ENCODE data around the gene ARSI.

ARSI gene

DNA sequence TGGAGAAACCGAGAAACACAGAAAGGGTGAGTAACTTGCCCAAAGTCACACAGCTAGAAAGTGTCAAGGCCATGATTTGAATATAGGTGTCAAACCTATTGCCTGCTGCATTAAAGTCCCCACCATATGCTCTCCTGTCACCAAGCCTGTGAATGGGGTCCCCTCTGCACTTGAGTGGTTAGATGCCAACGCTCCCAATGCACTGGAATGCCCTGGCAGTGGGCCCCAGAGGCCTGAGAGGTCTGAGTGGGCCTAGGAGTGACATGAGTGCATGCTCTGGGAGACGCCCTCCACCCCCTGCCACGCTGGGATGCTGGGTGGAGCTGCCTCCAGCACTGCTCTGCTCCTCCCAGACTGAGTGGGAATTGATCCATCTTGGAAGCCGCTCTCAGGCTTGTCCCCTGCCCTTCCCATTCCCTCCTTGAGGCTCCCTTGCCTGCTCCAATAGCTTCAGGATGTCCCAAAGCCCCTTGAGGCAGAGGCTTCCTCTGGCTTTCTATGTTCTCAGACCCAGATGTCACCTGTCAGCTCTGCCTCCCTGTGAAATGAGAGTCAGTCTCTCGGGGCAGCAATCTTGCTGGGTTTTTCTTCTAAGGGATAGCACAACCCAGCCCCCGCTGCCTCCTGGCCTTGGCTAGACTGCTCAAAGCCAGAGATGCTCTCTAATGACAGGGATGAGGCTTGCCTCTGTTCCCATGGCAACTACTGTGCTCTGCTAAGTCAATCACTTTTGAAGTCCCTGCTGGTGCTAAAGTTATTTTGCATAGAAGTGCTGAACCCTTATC lies 6.6 kb upstream of the ARSI start:
- in situ Hi-C loops (cut with MboI; ENCODE audit: low sequenced_read_pairs): no loop called here

DNA sequence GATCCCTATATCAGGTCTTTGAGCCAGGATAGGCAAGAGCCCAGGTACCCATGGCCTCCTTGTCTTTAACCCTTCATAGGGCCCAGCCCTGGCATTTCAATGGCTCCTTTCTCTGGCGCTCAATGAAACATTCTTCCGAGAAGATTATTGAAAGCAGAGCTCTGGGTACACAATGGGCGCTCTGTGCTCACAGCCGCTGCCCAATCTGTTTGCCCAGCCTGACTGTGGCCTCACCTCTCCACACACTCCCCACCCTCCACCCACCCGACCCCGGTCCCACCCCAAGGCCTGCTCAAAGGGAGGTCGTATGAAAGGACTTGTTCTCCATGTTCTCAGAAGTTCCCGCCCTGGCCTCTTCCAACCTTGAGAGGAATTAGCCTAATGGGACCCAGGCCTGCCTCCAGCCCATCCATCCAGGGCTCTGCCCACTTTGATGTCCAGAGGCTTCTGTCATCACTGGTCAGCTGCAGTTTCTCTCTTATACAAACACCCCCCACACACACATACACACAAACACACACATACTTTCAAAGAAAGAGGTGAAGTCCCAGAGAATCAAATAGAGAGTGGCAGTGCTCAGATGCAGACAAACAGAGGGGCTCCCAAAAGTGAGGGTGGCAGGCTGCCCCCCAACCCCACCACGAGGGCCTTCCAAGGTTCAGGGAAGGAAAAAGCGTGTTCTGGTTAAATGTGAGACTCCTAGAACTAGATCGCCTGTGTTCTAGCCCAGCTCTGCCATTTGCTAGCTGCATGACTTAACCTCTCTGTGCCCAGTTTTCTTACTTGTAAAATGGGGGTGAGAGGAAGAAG lies 5.1 kb upstream of the ARSI start:
- in situ Hi-C loops (cut with MboI; ENCODE audit: low sequenced_read_pairs): no loop called here

DNA sequence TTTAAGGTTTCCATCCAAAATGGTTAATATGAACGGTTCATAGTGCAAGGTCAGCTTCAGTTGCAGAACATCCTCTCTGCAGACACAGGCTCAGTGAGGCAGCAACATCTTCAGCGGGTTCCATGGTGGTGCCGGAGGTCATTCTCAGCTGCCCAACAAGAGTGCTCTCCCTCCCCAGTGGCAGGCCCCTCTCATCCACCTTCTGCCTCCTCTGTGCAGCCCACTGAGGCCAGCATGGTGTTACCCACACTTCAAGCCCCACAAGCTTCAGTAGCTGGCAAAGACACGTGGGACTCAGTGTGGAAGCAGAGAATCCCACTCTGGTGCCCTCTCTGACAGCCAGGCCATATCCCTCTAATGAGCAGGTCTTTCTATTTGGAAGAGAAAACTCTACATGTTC lies 4.1 kb upstream of the ARSI start:
- in situ Hi-C loops (cut with MboI; ENCODE audit: low sequenced_read_pairs): no loop called here

DNA sequence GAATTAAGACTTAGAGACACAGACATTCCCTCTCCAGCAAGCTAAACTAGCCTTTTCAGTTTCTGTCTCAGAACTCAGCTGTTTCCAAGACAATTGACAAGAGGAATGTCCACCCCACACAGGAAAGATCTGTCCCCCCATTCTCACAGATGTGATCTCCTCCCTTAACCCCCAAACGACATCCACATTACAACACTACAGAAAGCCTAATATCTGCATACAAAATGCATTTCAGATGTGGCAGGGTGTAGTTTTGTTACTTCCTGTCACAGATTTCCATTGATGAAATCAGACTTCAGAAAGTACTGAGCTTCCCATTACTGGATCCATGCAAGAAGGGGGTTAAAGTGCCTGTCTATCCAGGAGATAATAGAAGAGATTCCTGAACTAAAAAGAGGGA lies 2.9 kb upstream of the ARSI start:
- in situ Hi-C loops (cut with MboI; ENCODE audit: low sequenced_read_pairs): no loop called here

DNA sequence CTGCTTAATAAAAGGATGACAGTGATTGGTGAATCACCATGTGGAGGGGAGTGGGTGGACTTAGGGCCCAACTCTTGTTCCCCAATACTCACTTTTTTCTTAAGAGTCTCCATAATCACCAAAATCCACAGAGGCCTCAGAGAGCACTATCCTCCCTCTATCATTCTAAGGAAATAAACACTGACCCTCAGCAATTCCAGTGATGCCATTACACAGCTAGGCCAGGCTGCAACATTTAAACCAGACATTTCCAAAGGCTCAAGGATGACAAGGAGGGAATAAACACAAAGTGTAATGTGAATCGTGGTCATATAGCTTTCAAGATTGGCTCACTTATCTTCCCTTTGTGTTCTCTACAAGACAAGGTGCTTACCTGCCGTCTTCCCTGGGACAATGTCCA lies 2.4 kb upstream of the ARSI start:
- in situ Hi-C loops (cut with MboI; ENCODE audit: low sequenced_read_pairs): no loop called here

DNA sequence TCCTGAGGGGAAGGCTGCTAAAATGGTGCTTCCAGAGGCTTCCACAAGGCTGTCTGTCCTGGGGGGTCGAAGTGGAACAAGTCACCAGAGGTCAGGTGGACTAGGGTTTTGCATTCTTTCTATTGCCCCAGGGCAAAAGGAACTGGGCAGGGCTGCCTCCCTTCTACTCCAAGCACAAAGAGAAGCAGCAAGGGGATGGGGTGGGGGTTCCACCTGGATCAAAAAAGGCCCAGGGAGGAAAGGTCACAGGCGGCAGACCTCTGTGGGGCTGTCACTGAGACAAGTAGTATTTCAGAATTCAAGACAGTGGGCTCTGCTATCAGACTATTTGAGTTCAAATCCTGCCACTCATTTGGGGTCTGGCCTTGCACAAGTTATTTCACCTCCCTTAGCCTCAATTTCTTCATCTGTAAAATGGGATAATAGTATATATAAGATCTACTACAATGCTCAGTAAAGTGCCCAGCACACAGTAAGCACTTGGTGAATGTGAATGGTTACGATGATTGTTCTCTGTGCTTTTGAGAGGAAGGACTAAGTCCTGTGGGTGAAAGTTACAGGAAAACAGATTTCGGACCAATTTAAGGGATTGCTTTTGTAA lies 1.9 kb upstream of the ARSI start:
- in situ Hi-C loops (cut with MboI; ENCODE audit: low sequenced_read_pairs): no loop called here

DNA sequence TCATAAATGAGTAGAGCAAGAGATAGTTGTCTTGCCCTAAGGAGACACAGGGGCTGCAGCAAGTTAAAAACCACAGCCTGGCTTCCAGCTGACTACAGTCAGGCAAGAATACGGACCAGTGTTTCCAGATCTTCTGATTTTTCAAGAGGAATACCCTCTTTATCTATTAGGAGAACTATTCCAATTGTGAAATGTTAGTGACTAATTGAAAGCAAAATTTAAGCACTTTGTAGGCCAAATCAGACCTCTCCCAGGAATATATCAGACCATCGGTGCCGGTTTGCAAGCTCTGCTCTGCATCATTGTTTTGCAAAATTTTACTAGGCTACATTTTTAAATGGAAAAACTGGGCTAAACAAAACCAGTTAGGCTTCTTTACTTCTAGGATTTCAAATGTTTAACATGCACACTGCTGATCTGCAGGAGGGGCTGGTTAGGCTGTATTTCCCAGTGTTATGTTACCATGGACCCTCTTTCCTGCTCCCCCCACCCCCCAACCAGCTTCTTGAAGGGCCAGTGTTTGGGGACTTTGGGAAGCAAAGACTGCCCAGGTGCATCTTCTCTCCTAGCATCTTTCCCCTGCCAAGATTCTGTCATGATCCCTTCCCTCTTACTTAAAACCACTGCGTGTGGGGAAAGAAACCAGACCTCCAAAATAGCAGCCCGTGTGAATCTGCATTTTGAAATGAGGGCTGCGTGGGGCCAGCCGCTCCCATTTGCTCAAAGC lies 1.1 kb upstream of the ARSI start:
- in situ Hi-C loops (cut with MboI; ENCODE audit: low sequenced_read_pairs): no loop called here

DNA sequence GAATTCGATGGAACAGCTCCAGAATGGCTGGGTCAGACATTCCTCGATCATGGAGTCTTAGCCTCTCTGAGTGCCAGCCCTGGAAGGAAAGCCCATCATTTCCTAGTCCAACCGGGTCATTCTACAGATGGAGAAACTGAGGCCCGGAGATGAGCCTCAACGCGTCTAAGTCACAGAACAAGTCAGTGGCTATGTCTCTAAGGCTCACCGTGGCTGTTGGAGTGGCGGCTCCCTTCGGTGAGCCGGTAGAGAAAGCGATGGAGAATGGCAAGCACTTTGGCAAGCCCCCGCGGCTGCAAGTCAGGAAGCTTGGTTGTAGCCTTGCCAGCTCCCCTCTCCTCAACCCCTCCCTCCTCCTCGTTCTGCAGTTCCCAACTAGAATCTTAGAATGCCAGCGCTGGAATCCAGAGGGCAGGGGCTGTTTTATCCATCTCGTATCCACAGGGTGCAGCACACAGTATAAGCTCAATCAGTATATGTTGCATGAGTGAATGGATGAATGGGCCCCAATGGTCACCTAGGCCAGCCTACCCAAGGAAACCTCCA lies 438 bp upstream of the ARSI start:
- in situ Hi-C loops (cut with MboI; ENCODE audit: low sequenced_read_pairs): no loop called here

DNA sequence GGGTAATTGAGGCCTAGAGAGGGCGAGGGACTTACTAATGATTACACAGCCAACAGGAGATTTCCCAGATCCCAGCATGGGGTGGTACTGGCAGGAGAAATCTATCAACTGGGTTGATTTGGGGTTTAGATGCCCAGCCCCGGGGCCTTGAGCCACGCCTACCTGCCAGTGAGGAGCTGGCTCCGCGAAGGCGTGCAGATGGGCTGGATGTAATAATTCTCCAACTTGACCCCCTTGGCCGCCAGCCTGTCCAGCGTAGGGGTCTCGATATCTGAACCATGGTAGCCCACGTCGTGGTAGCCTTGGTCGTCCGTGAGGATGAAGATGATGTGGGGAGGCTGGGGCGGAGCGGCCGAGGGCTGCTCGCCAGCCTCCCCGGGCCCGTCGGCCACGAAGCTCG lies 804 bp downstream of the ARSI start:
- in situ Hi-C loops (cut with MboI; ENCODE audit: low sequenced_read_pairs): no loop called here

DNA sequence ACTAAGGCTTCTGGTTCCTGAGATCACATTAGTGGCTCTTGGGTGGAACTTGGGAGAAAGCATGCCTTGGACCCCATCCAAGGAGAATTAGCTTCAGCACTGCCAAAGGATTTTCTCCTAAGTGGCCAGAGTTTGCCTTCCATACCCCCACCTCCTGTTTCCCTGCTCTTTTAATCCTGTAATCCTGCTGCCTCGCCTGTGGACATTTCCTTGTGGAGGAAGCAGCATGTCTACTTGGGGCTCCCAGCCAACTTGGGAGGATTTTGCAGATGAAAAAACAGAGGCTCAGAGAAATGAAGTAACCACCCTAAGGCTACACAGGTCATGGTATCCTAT lies 1.6 kb downstream of the ARSI start:
- in situ Hi-C loops (cut with MboI; ENCODE audit: low sequenced_read_pairs): no loop called here

DNA sequence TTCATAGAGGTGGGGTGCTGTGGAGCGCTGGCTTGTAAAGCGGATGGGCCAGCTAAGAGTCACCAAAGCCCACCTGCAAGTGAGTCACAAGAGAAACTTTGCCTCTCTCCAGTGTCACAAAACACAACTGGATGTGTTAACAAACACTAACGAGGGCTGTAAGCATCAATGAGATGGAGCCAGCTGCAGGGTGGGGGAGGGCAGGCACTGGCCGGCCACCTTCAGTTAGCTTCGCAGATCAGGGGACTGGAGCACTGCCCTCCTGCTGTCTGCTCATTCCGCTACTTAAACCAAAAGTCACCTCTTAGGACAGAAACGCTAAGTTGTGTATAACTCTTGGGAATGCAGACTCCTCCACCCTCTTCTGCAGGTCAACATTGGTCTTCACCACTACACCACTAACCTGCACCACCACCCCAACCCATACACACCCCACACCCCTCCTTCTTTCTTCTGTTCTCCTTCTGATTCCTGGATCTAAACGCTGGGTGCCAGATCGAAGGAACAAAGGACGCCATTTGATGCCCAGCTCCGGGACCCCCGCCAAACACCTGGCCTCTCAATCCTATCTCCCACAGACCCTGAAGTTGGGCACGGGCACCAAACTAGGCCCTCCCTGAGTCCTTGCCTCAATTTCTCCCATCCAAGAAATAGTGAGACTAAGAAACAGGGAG lies 2.1 kb downstream of the ARSI start:
- in situ Hi-C loops (cut with MboI; ENCODE audit: low sequenced_read_pairs): no loop called here

DNA sequence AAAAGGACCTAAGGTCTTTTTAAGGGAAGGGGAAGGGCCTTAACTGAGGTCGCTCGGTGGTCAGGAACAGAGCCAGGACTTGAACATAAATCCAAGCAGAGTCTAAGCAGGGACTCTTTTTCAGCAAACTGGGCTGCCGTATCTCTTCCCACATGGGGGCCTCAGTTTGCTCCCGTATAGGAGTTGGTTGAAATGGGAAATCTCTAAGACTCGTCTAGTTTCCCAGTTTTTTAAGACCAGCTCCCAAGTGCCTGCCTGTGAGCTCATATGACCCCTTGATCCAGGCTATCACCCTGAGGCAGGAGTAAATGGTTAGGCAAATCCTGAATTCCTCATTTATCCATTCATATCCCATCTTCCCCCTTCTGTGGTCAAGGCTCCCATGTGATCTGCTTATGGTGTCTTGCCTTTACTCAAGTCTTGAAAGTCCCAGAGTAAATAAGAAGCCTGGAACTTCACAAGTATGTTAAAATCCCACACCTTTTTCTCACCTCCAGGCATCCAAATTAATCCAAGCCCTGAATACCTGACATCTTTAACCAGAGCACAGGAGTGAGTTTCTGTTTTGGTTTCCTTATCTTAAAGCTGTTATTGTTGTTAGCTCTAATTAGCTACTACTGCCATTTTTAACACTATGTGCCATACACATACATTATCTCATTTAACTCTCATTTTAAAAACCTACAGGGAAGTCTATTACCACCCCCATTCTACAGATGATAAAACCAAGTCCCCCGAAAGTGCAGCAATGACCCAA lies 3.0 kb downstream of the ARSI start:
- in situ Hi-C loops (cut with MboI; ENCODE audit: low sequenced_read_pairs): no loop called here

DNA sequence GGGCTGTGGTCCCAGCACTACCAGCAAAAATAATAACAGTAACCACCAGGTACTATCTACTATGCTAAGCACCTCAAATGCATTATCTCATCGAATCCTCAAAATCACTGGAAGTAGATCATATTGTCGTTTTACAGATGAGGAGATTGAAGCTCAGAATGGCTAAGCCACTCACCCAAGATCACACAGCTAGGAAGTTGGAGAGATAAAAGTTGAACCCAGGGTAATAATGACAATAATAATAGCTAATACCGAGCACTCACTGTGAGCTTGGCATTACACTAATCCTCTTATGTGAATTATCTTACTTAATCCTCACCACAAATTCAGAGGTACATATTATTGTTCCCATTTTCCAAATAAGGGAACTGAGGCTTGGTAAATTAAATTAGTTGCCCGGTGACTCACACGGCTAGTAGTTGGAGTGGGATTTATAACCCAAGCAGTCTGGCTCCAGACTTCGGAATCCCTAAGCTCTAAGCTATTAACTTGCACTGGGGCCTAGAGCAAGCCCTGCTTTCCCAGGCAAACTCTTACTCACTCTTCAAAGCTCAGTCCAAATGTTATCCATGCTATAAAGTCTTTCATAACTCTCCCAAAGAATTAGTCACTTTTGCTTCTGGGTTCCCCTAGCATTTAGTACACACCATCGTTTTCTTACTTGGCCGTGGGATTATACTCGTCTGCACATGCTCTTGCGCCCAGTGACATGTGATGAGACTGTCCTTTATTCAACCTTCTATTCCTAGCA lies 3.8 kb downstream of the ARSI start:
- in situ Hi-C loops (cut with MboI; ENCODE audit: low sequenced_read_pairs): no loop called here

DNA sequence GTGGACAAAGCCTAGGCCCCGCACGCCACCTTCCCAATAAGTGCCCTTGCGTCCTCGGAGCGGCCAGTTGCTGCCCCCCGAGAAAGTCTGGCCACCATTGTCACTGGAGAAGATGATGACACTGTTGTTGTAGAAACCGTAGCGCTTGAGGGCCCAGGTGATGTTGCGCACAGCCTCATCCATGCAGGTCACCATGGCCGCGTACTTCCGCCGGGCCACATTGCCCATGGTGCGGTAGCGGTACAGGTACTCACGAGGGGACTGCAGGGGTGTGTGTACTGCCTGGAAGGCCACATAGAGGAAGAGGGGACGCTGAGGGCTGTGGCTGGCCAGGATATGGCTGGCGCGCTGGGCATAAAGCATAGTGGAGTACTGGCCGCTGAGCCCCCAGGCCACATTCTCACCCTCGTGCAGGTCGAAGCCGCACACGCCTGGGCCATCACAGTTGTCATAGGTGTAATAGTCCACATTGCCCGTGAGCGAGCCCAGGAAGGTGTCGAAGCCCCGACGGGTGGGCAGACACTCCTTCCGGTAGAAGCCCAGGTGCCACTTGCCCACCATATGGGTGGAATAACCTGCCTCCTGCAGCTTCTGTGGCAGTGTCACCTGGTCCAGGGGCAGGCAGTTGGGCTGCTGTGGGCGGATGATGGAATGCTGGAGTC lies 4.6 kb downstream of the ARSI start:
- in situ Hi-C loops (cut with MboI; ENCODE audit: low sequenced_read_pairs): no loop called here

DNA sequence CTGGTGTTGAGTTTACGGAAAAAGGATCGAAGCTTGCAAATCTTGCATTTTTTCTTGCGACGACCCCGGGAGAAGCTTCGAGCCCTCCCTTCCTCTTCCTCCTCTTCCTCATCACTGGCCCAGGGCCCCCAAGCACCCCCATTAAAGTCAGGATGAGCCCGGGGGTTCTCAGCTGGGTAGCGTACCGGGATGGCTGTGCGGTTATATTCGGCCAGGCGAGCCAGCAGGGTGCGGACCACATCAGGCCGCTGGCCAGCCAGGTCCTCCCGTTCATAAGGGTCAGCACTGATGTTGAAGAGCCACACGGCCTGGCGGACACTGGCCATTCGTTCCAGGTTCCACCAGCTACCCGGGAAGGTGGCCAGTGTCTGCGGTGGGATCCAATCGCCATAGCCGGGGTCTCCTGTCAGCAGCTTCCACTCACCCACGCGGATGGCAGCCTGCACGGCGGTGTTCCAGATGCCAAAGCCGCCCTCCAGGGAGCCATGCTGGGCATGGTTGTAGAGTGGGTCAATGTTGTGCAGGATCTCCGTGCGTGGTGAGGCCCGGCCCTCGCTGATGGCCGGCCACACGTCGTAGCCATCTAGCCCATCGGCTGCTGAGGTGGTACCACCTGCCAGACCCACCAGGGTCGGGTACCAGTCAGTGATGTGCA lies 5.3 kb downstream of the ARSI start:
- in situ Hi-C loops (cut with MboI; ENCODE audit: low sequenced_read_pairs): no loop called here

DNA sequence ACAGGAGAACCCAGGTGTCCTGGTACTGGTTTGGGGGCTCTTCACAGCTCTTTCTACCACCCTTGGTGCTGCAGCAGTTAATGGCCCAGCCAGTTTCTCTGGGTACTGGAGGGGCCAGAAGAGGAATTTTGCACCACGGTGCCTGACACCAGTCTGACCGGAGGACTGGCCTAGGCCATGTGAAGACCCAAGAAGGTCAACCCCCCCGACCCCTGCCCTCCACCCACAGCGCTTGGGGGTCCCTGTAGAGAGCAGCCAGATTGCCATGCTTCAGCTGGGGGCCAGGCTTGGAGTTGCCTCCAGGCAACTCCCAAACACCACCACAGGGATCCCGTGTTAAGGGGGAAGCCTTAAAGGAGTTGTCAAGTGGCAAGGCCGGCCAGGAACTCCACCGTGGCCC lies 6.2 kb downstream of the ARSI start:
- in situ Hi-C loops (cut with MboI; ENCODE audit: low sequenced_read_pairs): no loop called here

DNA sequence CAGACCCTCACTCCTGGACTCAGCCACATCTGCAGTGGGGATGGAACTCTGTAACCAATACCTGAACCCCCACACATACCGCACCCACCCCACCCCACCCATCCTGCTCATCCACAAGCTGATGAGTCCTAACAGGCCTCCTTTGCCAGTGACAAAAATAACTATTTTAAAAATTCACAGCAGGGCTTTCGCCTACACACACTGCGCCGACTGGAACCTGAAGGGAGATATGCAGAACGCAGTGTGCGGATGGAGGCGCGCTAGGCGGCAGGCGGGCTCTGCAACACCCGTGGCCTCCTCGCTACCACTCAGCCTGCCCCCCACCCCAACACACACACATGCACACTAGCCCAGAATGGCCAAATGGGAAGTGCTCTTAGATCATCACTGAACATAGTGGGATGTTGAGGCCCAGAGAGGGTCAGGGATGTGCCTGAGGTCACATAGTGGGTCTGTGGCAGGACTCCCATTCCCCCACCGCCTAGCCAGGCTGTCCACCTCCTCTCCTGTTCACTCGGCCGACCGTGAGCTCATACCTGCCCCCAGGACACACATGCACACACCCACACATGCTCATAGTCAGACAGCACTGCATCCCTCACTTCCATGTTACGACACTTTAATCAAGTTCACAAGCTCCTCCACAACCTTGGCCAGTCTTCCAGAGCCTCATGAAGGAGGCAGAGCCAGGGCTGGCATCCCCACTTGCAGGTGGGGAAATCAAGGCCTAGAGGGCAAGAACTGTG lies 6.8 kb downstream of the ARSI start:
- in situ Hi-C loops (cut with MboI; ENCODE audit: low sequenced_read_pairs): no loop called here
